SK-N-SH (cell line): ENCODE measurements around the gene F9. TPM values are rescaled to one million over a fixed set of nuclear protein-coding genes. Genes with fewer than 3 reads are reported as not detected.

Experiments
- CTCF ChIA-PET: fragments of 300-600, 350-600 bp; formaldehyde crosslinking; extraction: SDS; loops from one replicate; lab custom pipeline; 2021; lab: Yijun Ruan, JAX
- POLR2A ChIA-PET: fragments of 350-600 bp; sonication (Branson Sonifier 250); formaldehyde crosslinking; extraction: SDS; loops from one replicate; lab custom pipeline; 2020; ENCODE audit warnings: antibody characterized with exemption, inconsistent platforms; lab: Yijun Ruan, JAX
- DNase-seq: peaks from one replicate; pipeline ENCODE4 v3.0.0; 2012
- H2AFZ ChIP-seq: fragments of 200-600 bp; sonication (generic); 2 replicates; pipeline ENCODE4 v1.8.1; 2016; ENCODE audit warnings: antibody characterized with exemption, mild to moderate bottlenecking, low read depth
- H3F3A ChIP-seq: fragments of 200-600 bp; sonication (generic); replicated peaks from 2 replicates; pipeline ENCODE3; 2016; ENCODE audit warnings: antibody characterized with exemption, mild to moderate bottlenecking; ENCODE audit not compliant: insufficient read depth
- H3K27ac ChIP-seq, 2 experiments: fragments of 200-500 bp in 1 of 2; fragments of 200-600 bp in 1 of 2; sonication (Bioruptor generic) in 1 of 2; sonication (generic), shearing (Covaris generic) in 1 of 2; 2 replicates each; pipeline versions ENCODE4 v1.5.1 to v1.6.1; 2014 to 2016; ENCODE audit warnings: low read depth in 2 of 2, inconsistent platforms in 1 of 2, low read length in 1 of 2, mild to moderate bottlenecking in 1 of 2, mixed read lengths in 1 of 2
- H3K27me3 ChIP-seq: fragments of 200-600 bp; sonication (generic), shearing (Covaris generic); 2 replicates; pipeline ENCODE4 v1.6.1; 2016; ENCODE audit warnings: mixed run types; ENCODE audit not compliant: insufficient read depth
- H3K36me3 ChIP-seq, 2 experiments: fragments of 200-500 bp in 1 of 2; fragments of 200-600 bp in 1 of 2; sonication (Bioruptor generic) in 1 of 2; sonication (generic) in 1 of 2; replicated peaks in 1 of 2; 2 replicates each; pipeline versions ENCODE3 to v1.5.1; 2014 to 2016; ENCODE audit warnings: low read length in 1 of 2, mild to moderate bottlenecking in 1 of 2; ENCODE audit not compliant: insufficient read depth in 2 of 2, control insufficient read depth in 1 of 2
- H3K4me1 ChIP-seq, 2 experiments: fragments of 200-500 bp in 1 of 2; fragments of 200-600 bp in 1 of 2; sonication (Bioruptor generic) in 1 of 2; sonication (generic), shearing (Covaris generic) in 1 of 2; 2 replicates each; pipeline versions ENCODE4 v1.5.1 to v1.6.1; 2014 to 2016; ENCODE audit warnings: low read depth in 1 of 2, low read length in 1 of 2, mixed run types in 1 of 2; ENCODE audit not compliant: insufficient read depth in 2 of 2, control insufficient read depth in 1 of 2
- H3K4me2 ChIP-seq: fragments of 200-600 bp; sonication (generic), shearing (Covaris generic); 2 replicates; pipeline ENCODE4 v1.6.1; 2017; ENCODE audit warnings: mixed run types
- H3K4me3 ChIP-seq, 2 experiments: fragments of 200-500 bp in 1 of 2; fragments of 200-600 bp in 1 of 2; sonication (Bioruptor generic) in 1 of 2; sonication (generic), shearing (Covaris generic) in 1 of 2; 2 replicates each; pipeline versions ENCODE4 v1.5.1 to v1.8.1; 2014 to 2016; ENCODE audit warnings: low read depth in 2 of 2, inconsistent platforms in 1 of 2, low read length in 1 of 2, mild to moderate bottlenecking in 1 of 2, mixed read lengths in 1 of 2, moderate library complexity in 1 of 2
- H3K79me2 ChIP-seq: fragments of 200-600 bp; sonication (generic); 2 replicates; pipeline ENCODE4 v1.8.1; 2017; ENCODE audit warnings: mild to moderate bottlenecking; ENCODE audit not compliant: insufficient read depth
- H3K9ac ChIP-seq: fragments of 200-600 bp; sonication (generic); 2 replicates; pipeline ENCODE4 v1.6.1; 2017; ENCODE audit warnings: mixed run types
- H3K9me2 ChIP-seq: fragments of 200-600 bp; sonication (generic); 2 replicates; pipeline ENCODE4 v1.6.1; 2017; ENCODE audit warnings: mixed run types
- H3K9me3 ChIP-seq: fragments of 200-600 bp; sonication (generic); 2 replicates; pipeline ENCODE4 v1.6.1; 2017; ENCODE audit warnings: mixed run types, mild to moderate bottlenecking, moderate library complexity
- H4K20me1 ChIP-seq: fragments of 200-600 bp; sonication (generic); 2 replicates; pipeline ENCODE4 v1.6.1; 2017; ENCODE audit warnings: mild to moderate bottlenecking, mixed run types; ENCODE audit not compliant: insufficient read depth
- CTCF ChIP-seq: fragments of 200-600 bp; sonication (generic); IDR thresholded peaks from 2 replicates; pipeline ENCODE4 v1.6.1; 2017; ENCODE audit warnings: antibody characterized with exemption, mild to moderate bottlenecking, moderate library complexity
- ELF1 ChIP-seq: IDR thresholded peaks from 2 replicates; pipeline ENCODE4 v1.4.0; 2012
- FOXM1 ChIP-seq: IDR thresholded peaks from 2 replicates; pipeline ENCODE4 v1.4.0; 2012; ENCODE audit warnings: low read depth, mild to moderate bottlenecking
- GABPA ChIP-seq: IDR thresholded peaks from 2 replicates; pipeline ENCODE4 v1.4.0; 2012; ENCODE audit warnings: low read depth, mild to moderate bottlenecking
- JUND ChIP-seq: IDR thresholded peaks from 2 replicates; pipeline ENCODE4 v1.4.0; 2012
- NFIC ChIP-seq: IDR thresholded peaks from 2 replicates; pipeline ENCODE4 v1.4.0; 2012; ENCODE audit warnings: borderline replicate concordance
- NRF1 ChIP-seq: IDR thresholded peaks from 2 replicates; pipeline ENCODE4 v1.6.1; 2012; ENCODE audit warnings: low read depth, mild to moderate bottlenecking, low read length
- RCOR1 ChIP-seq: fragments of 150-350 bp; IDR thresholded peaks from 2 replicates; pipeline ENCODE4 v1.6.1; 2017; ENCODE audit warnings: antibody characterized with exemption, low read length
- SIN3A ChIP-seq: IDR thresholded peaks from 2 replicates; pipeline ENCODE4 v1.6.1; 2012; ENCODE audit warnings: low read depth, mild to moderate bottlenecking, low read length, moderate library complexity, borderline replicate concordance
- SMC3 ChIP-seq: IDR thresholded peaks from 2 replicates; pipeline ENCODE4 v1.6.1; 2012; ENCODE audit warnings: low read depth, low read length, improper control_type of control experiment
- TAF1 ChIP-seq: IDR thresholded peaks from 2 replicates; pipeline ENCODE4 v1.6.1; 2012; ENCODE audit warnings: low read depth, mild to moderate bottlenecking, low read length, moderate library complexity, borderline replicate concordance
- USF2 ChIP-seq: fragments of 150-350 bp; IDR thresholded peaks from 2 replicates; pipeline ENCODE4 v1.6.1; 2017; ENCODE audit warnings: antibody characterized with exemption, low read length, low read depth, borderline replicate concordance
- WGBS: methylation state at CpG from one replicate; pipeline ENCODE4 v1.1.6; 2017; ENCODE audit warnings: low lambda C conversion rate; 5-methylcytosine and 5-hydroxymethylcytosine counted together
- polyA plus RNA-seq, 3 experiments: library from polyadenylated mRNA; depleted of rRNA; stranded (reverse); fragments of >200 nt; gene quantifications; 2 replicates each; pipeline ENCODE4 v1.2.3, GENCODE V29; 2012
- TF ChIP-seq, protein P1 (sequence below): IDR thresholded peaks from 2 replicates; pipeline ENCODE4 v1.6.1; 2012; ENCODE audit warnings: mild to moderate bottlenecking, low read depth, low read length, moderate library complexity

Gene F9
- polyA plus RNA-seq, 1 of the 3 experiments (the other 2 are of a cell fraction), result not detected

- no peaks in the 10 kb centered on the region for H4K20me1 ChIP-seq
- peaks cover 7% of the 10 kb centered on the region; the same call in 1 of the 2 replicates for H3K27me3 ChIP-seq
- ChIA-PET CTCF (interaction anchor here (0.9 to 2.7 kb wide), 8 partner anchors 9 to 1368 kb away, joined by 3 to 7 read pairs (median 4); no protein-coding TSS in a partner anchor), POLR2A (no interaction called here)
- no peaks in the 10 kb centered on the region for H3K4me1 ChIP-seq
- H2AFZ ChIP-seq, result no peak overlapping the region
- H3K4me3 ChIP-seq, result no peak overlapping the region
- no peaks in the 10 kb centered on the region for H3K9me2 ChIP-seq
- H3K27ac ChIP-seq, result no peak overlapping the region
- no peaks in the 10 kb centered on the region for H3K36me3 ChIP-seq
- H3K79me2 ChIP-seq, result no peaks in the 10 kb centered on the region
- H3F3A ChIP-seq, result no peaks in the 10 kb centered on the region
- no peak overlapping the region for H3K9ac ChIP-seq
- H3K4me2 ChIP-seq, result no peak overlapping the region
- TF ChIP-seq, protein P1, sequence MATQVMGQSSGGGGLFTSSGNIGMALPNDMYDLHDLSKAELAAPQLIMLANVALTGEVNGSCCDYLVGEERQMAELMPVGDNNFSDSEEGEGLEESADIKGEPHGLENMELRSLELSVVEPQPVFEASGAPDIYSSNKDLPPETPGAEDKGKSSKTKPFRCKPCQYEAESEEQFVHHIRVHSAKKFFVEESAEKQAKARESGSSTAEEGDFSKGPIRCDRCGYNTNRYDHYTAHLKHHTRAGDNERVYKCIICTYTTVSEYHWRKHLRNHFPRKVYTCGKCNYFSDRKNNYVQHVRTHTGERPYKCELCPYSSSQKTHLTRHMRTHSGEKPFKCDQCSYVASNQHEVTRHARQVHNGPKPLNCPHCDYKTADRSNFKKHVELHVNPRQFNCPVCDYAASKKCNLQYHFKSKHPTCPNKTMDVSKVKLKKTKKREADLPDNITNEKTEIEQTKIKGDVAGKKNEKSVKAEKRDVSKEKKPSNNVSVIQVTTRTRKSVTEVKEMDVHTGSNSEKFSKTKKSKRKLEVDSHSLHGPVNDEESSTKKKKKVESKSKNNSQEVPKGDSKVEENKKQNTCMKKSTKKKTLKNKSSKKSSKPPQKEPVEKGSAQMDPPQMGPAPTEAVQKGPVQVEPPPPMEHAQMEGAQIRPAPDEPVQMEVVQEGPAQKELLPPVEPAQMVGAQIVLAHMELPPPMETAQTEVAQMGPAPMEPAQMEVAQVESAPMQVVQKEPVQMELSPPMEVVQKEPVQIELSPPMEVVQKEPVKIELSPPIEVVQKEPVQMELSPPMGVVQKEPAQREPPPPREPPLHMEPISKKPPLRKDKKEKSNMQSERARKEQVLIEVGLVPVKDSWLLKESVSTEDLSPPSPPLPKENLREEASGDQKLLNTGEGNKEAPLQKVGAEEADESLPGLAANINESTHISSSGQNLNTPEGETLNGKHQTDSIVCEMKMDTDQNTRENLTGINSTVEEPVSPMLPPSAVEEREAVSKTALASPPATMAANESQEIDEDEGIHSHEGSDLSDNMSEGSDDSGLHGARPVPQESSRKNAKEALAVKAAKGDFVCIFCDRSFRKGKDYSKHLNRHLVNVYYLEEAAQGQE, result no peak
- no peak for TF ChIP-seq RCOR1
- no peak for TF ChIP-seq SMC3
- no peak for TF ChIP-seq CTCF
- TF ChIP-seq JUND, result no peak
- TF ChIP-seq NRF1, result no peak
- no peak for TF ChIP-seq FOXM1
- no peak for TF ChIP-seq GABPA
- no peak for TF ChIP-seq NFIC
- no peak for TF ChIP-seq SIN3A
- TF ChIP-seq USF2, result no peak
- TF ChIP-seq TAF1, result no peak
- TF ChIP-seq, all 33 proteins: peak for 0
- DNase-seq, result no peak
- H3K9me3 ChIP-seq, result no peaks in the 10 kb centered on the region
These were observed 29.7 kb downstream of the F9 start for GRCh38 chrX:139560221-139560620.

- no peaks in the 10 kb centered on the region for H3K9me3 ChIP-seq
- no peak overlapping the region for H3K4me2 ChIP-seq
- no peak overlapping the region for H3K27ac ChIP-seq
- no peaks in the 10 kb centered on the region for H3F3A ChIP-seq
- no peaks in the 10 kb centered on the region for H3K4me1 ChIP-seq
- POLR2A ChIA-PET, result no interaction called here
- no peak overlapping the region for H3K4me3 ChIP-seq
- H2AFZ ChIP-seq, result no peak overlapping the region
- H3K36me3 ChIP-seq, result no peaks in the 10 kb centered on the region
- WGBS, result 6% methylated on average over 5 of the region's 5 CpGs
- no peaks in the 10 kb centered on the region for H3K9me2 ChIP-seq
- no peak overlapping the region for H3K9ac ChIP-seq
- no peaks in the 10 kb centered on the region for H4K20me1 ChIP-seq
- H3K79me2 ChIP-seq, result no peaks in the 10 kb centered on the region
- TF ChIP-seq GABPA, result no peak
- TF ChIP-seq USF2, result no peak
- no peak for TF ChIP-seq ELF1
- TF ChIP-seq, protein P1, result no peak
- TF ChIP-seq, all 33 proteins: peak for 0
- CTCF ChIA-PET, result no interaction called here
- H3K27me3 ChIP-seq, result no peaks in the 10 kb centered on the region; the same call in 1 of the 2 replicates
- no peak for DNase-seq
These were observed 32.7 kb downstream of the F9 start for GRCh38 chrX:139563251-139563650.
